ENCODE measurements around the gene MRPL28.
A peak's percentile ranks its signal among the peaks of the same experiment; 100 is the strongest.

MRPL28 gene

GRCh38 chr16:375927-376816 lies 5.8 kb upstream of the MRPL28 start:
- no peak for DNase-seq (ENCODE audit: low read depth)
- no peak overlapping the region for H3K4me3 ChIP-seq (ENCODE audit: low read depth, low read length)

- H3K4me3 ChIP-seq (ENCODE audit: low read depth, low read length) = no peak overlapping the region
- no peak for DNase-seq (ENCODE audit: low read depth)
These were observed 4.9 kb upstream of the MRPL28 start for GRCh38 chr16:375212-375611.

DNA sequence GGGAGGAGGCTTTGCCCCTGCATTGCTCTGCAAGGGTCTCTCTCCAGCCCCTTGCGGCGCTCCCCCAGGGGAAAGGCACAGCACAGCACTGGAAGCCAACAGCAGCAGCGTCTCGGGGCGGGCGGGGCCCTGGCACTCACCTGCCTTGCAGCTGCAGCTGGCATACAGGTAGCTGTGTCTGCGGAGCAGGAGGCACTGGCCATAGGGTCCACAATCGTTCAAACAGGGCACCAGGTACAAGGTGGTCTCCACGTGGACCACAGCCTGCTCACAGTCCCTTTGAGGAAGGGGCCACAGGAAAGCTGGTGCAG lies 4.2 kb upstream of the MRPL28 start:
- no peak overlapping the region for H3K4me3 ChIP-seq (ENCODE audit: low read depth, low read length)
- no peak for DNase-seq (ENCODE audit: low read depth)

- no peak for DNase-seq (ENCODE audit: low read depth)
- no peak overlapping the region for H3K4me3 ChIP-seq (ENCODE audit: low read depth, low read length)
These were observed 3.7 kb upstream of the MRPL28 start for GRCh38 chr16:373848-374615.

DNA sequence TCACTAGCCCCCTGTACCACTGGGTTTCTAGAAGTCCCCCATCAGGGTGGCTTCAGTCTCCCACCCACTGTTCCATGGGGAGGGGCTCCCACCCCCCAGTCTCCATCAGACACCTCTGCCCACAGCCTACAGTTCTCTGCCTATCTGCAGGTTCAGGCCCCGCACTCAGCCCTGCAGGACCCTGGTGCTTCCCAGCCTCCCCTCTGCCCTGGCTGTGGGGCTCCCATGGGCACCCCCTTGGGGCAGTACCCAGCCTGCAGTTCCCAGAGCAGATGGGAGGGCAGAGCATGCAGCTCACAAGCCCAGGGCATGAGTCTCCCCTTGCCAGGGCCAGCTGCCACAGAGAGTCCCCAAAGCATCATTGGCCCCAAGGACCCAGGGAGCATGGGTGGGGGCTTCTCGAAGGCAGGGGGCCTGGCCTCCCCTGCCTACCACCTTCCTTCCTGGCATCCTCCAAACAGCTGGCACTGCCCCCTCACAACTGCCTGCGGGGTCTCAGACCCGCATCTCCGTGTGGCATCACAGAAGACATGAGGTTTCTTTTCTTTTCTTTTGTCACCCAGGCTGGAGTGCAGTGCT lies 2.8 kb upstream of the MRPL28 start:
- no peak overlapping the region for H3K4me3 ChIP-seq (ENCODE audit: low read depth, low read length)
- no peak for DNase-seq (ENCODE audit: low read depth)

DNA sequence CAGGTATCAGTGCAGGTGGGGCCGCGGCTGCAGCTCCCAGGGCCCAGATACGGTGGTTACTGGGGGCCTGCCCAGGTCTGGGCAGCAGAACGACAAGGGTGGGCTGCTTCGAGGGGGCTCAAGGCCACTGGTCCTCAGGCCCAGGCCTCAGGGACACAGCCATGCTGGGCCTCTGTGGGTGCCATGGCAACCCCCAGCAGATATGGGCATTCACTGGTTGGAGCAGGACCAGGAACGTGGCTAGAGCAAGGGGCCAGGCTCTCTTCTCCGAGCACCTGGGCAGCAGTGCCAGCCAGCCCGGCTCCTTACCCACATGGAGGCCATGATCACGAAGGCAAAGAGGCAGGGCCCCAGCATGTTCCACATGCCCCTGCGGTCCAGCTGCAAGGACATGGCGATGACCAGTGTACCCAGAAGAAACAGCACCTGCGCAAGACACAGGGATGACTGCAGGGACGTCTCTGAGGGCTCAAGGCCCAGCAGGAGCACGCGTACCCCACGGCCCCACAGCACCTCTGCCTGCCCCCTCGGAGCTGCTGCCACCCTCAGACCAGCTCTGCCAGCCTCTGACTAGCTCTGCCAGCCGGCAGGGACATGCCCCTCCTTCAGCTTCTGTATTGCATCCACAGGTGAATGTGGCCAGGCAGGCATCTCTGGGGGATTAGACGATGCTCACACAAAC lies 2.1 kb upstream of the MRPL28 start:
- no peak overlapping the region for H3K4me3 ChIP-seq (ENCODE audit: low read depth, low read length)
- DNase-seq (ENCODE audit: low read depth) = no peak

DNA sequence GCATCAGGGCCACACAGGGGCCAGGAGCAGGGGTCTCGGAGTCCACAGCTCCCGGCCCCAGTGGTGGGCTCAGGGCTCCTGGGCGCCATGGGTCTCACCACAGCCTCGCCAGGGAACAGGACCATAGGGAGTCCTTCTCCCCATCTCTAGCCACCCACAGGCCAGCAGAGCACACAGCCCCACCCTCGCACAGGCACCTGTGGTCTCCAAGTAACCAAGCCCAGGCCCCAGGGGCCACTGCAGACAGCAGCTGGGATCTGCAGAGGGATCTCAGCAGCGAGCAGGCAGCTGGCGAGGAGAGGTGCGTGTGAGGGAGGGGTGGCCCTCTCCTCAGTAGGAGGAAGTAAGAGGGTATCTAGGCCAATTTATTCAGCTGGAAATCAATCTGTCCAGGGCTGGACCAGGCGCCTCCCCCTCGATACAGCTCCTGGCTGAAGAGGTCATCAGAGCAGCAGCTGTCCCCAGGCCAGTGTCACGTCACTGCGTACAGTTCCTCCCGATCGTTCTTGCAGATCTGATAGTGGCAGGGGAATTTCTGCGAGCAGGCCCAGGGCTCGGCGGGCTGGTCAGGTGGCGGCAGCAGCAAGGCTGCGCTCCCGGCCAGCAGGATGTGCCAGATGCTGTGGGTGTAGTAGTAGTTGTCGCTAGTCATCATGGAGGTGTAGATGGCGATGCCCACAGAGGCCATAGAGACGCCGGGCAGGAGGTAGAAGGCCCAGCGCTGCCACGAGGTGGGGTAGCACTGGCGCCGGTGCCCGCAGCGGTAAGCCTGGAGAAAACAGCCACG lies 1.4 kb upstream of the MRPL28 start:
- no peak for DNase-seq (ENCODE audit: low read depth)
- no peak overlapping the region for H3K4me3 ChIP-seq (ENCODE audit: low read depth, low read length)

- H3K4me3 ChIP-seq (ENCODE audit: low read depth, low read length) = no peak overlapping the region
These were observed 709 bp upstream of the MRPL28 start for GRCh38 chr16:370979-371514.

DNA sequence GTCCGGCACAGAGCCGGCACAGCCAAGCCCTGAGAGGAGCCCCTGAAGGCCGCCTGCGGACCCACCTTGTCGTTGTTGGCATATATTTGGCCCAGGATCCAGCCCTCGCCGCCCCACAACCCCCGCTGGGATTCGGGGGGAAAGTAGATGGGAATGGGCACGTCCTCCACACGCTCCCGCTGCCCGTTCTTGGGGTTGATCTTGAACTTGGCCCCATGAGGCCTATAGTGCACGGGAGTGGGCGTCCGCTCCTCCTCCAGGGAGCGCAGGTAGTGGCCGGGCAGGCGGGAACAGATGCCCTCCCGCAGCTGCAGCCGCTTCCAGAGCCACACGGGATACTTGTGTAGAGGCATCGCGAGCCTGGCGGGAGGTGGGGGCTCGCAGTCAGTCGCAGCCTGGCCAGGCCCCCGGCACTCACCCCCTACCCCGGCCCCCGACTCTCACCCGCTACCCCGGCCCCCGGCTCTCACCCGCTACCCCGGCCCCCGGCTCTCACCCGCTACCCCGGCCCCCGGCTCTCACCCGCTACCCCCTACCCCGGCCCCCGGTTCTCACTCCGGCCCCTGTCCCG lies 387 bp downstream of the MRPL28 start:
- H3K4me3 ChIP-seq (ENCODE audit: low read depth, low read length) = peak overlapping the region; percentile 41

More at GRCh38 chr16:370979-371514, 709 bp upstream of the MRPL28 start:
- DNase-seq (ENCODE audit: low read depth) = no peak

DNA sequence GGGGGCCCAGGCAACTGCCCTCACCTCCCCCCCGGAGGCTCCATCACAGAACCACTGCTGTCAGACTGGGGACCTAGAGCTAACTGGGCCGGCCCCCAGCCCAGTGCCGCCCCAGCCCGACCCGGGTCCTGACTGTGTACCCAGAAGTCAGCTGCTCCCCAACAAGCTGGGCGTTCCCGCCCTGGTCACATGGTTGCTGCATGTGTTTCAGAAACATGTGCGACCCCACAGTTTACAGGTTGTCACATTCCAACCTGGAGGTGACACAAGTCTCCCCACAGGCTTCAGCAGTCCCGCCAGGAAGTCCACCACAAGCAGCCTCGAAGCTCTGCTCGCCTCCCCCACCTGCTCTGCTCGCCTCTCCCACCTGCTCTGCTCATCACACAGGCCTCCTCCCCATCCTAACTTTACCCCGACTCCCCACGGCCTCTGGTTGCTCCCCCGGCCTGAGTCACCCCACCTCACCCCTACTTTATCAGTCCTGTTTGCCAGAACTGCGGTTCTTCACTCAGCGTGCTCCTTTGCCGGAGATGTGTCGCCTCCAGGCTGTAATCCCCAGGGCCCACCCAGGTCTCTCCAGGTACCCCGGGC lies 968 bp downstream of the MRPL28 start:
- DNase-seq (ENCODE audit: low read depth) = no peak
- peak overlapping the region; percentile 41 for H3K4me3 ChIP-seq (ENCODE audit: low read depth, low read length)

More for the DNA sequence above, 387 bp downstream of the MRPL28 start:
- no peak for DNase-seq (ENCODE audit: low read depth)

DNA sequence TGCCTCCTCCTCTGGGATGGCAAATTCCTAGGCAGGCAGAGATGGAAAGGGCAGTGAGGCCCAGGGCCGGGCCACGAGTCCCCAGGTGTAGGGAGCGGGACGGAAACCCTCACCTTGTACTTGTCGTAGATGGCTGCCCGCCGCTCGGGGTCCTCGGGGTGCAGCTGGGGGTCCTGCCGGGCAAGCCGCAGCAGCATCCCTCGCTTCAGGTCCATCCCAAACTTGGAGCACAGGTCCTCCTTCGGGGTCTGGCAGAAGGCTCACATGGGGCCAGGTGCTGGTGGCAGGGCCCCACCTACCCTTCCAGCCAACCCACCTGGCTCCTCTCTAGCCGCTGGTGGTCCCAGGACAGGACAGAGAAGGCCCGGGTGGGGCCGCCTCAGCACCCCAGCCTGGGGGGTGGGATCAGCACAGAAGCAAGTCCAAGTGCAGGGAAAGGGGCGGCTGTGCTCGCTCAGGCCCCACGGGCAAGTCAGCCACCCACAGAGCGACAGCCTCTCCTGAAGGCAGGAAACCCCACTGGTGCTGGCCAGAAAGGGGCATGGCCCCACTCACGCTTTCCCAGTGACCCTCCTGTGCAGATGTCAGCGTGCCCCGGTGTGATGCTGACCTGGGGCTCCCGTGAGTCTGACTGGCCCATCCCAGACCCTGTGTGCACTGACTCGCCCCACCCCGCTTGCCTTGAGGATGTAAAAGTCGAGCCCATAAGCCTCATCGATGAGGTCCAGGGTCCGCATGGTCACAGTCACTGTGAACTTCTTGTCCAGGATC lies 1.8 kb downstream of the MRPL28 start:
- H3K4me3 ChIP-seq (ENCODE audit: low read depth, low read length) = no peak overlapping the region
- DNase-seq (ENCODE audit: low read depth) = no peak

GRCh38 chr16:367333-367903 lies 2.9 kb downstream of the MRPL28 start:
- DNase-seq (ENCODE audit: low read depth) = no peak
- H3K4me3 ChIP-seq (ENCODE audit: low read depth, low read length) = no peak overlapping the region

GRCh38 chr16:366476-366875 lies 3.9 kb downstream of the MRPL28 start:
- no peak for DNase-seq (ENCODE audit: low read depth)
- no peak overlapping the region for H3K4me3 ChIP-seq (ENCODE audit: low read depth, low read length)

DNA sequence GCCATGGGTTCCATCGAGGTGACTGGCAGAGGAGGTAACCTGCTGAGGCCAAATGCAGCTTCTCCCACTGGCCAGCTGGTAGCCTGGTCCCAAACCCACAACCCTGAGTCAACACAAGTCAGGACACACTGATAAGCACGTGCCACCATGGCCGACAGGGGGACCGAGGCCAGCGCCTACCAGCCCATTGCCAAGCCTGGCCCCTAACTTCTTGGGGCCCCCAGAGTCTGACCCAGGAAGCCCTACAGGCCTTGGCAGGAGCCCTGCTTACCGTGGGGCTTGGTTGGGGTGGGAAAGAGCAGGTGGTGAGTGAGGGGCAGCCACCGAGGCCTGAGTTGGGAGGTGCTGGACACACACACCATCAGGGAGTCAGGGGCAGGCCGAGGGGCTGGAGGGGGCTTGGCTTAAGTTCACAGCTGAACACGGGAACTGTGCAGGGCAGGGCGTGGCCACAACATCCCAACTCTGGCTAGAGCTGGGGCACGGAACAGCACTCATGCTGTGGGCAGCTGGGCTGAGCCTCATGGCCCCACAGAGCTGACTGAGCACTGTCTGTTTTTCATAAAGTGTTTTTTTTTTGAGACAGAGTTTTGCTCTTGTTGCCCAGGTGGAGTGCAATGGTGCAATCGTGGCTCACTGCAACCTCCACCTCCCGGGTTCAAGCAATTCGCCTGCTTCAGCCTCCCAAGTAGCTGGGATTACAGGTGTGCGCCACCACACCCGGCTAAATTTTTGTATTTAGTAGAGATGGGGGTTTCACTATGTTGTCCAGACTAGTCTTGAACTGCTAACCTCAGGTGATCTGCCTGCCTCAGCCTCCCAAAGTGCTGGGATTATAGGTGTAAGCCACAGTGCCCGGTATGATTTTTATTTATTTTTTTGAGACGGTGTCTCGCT lies 5.5 kb downstream of the MRPL28 start:
- no peak for DNase-seq (ENCODE audit: low read depth)
- no peak overlapping the region for H3K4me3 ChIP-seq (ENCODE audit: low read depth, low read length)

- H3K4me3 ChIP-seq (ENCODE audit: low read depth, low read length) = no peak overlapping the region
These were observed 6.4 kb downstream of the MRPL28 start for GRCh38 chr16:363766-364490.

More at GRCh38 chr16:363766-364490, 6.4 kb downstream of the MRPL28 start:
- DNase-seq (ENCODE audit: low read depth) = no peak
